H9 (cell line): ENCODE data around the gene EOMES. TPM values are rescaled to one million over a fixed set of nuclear protein-coding genes. Genes with fewer than 3 reads are reported as not detected.

ENCODE experiments used
- DNase-seq: peaks from one replicate; pipeline ENCODE4 v3.0.0-alpha.2; 2017
- H2AFZ ChIP-seq: one replicate; pipeline ENCODE4 v1.6.1; 2013; ENCODE audit warnings: mild to moderate bottlenecking, low read length, control low read depth, moderate library complexity
- H2AK5ac ChIP-seq: 2 replicates; pipeline ENCODE4 v1.6.1; 2013; ENCODE audit warnings: low read length, control low read depth, mixed read lengths; ENCODE audit not compliant: insufficient read length
- H2BK120ac ChIP-seq: one replicate; pipeline ENCODE4 v1.6.1; 2013; ENCODE audit warnings: low read depth, mild to moderate bottlenecking, low read length, control low read depth, inconsistent platforms; ENCODE audit not compliant: poor library complexity, severe bottlenecking
- H2BK12ac ChIP-seq: 2 replicates; pipeline ENCODE4 v1.6.1; 2013; ENCODE audit warnings: low read length, control low read depth, mixed read lengths, low read depth; ENCODE audit not compliant: insufficient read length
- H2BK15ac ChIP-seq: 2 replicates; pipeline ENCODE4 v1.6.1; 2013; ENCODE audit warnings: low read depth, low read length, control low read depth
- H2BK20ac ChIP-seq: one replicate; pipeline ENCODE4 v1.6.1; 2013; ENCODE audit warnings: low read depth, mild to moderate bottlenecking, low read length, control low read depth, inconsistent platforms; ENCODE audit not compliant: poor library complexity, severe bottlenecking
- H2BK5ac ChIP-seq: 2 replicates; pipeline ENCODE4 v1.6.1; 2013; ENCODE audit warnings: low read length, control low read depth, mixed read lengths; ENCODE audit not compliant: insufficient read length
- H3K14ac ChIP-seq: 2 replicates; pipeline ENCODE4 v1.6.1; 2013; ENCODE audit warnings: low read length, control low read depth; ENCODE audit not compliant: insufficient read depth
- H3K18ac ChIP-seq: 2 replicates; pipeline ENCODE4 v1.6.1; 2013; ENCODE audit warnings: low read depth, mild to moderate bottlenecking, mixed read lengths, low read length, control low read depth; ENCODE audit not compliant: insufficient read length
- H3K23ac ChIP-seq: 2 replicates; pipeline ENCODE4 v1.6.1; 2013; ENCODE audit warnings: low read length, control low read depth, mixed read lengths, low read depth; ENCODE audit not compliant: insufficient read length
- H3K23me2 ChIP-seq: 2 replicates; pipeline ENCODE4 v1.6.1; 2013; ENCODE audit warnings: low read depth, mild to moderate bottlenecking, mixed read lengths, low read length, control low read depth; ENCODE audit not compliant: insufficient read length, poor library complexity, severe bottlenecking
- H3K27ac ChIP-seq: 2 replicates; pipeline ENCODE4 v1.5.1; 2013; ENCODE audit warnings: low read length, control low read depth, mixed read lengths, low read depth; ENCODE audit not compliant: insufficient read length
- H3K27me3 ChIP-seq: 2 replicates; pipeline ENCODE4 v1.6.1; 2013; ENCODE audit warnings: low read length, control low read depth, inconsistent platforms; ENCODE audit not compliant: insufficient read depth
- H3K4ac ChIP-seq: 2 replicates; pipeline ENCODE4 v1.6.1; 2013; ENCODE audit warnings: low read depth, mild to moderate bottlenecking, control low read depth, inconsistent platforms, low read length, moderate library complexity
- H3K4me1 ChIP-seq: 2 replicates; pipeline ENCODE4 v1.6.1; 2013; ENCODE audit warnings: low read length, control low read depth, inconsistent platforms; ENCODE audit not compliant: insufficient read depth
- H3K4me2 ChIP-seq: 2 replicates; pipeline ENCODE4 v1.6.1; 2013; ENCODE audit warnings: low read length, control low read depth, mixed read lengths; ENCODE audit not compliant: insufficient read length, insufficient read depth
- H3K56ac ChIP-seq: 2 replicates; pipeline ENCODE4 v1.6.1; 2013; ENCODE audit warnings: low read depth, mild to moderate bottlenecking, mixed read lengths, low read length, control low read depth; ENCODE audit not compliant: insufficient read length
- H3K79me1 ChIP-seq: 2 replicates; pipeline ENCODE4 v1.6.1; 2013; ENCODE audit warnings: low read depth, mild to moderate bottlenecking, moderate library complexity, low read length, control low read depth, inconsistent platforms; ENCODE audit not compliant: insufficient read depth, poor library complexity, severe bottlenecking
- H3K79me2 ChIP-seq: 2 replicates; pipeline ENCODE4 v1.6.1; 2013; ENCODE audit warnings: low read length, control low read depth, inconsistent platforms; ENCODE audit not compliant: insufficient read depth
- H3K9ac ChIP-seq: 2 replicates; pipeline ENCODE4 v1.6.1; 2013; ENCODE audit warnings: low read length, control low read depth, mixed read lengths; ENCODE audit not compliant: insufficient read length; ENCODE audit errors: extremely low read depth
- H3K9me3 ChIP-seq: one replicate; pipeline ENCODE4 v1.6.1; 2013; ENCODE audit warnings: low read depth, low read length, inconsistent platforms; ENCODE audit not compliant: control insufficient read depth
- H3T11ph ChIP-seq: one replicate; pipeline ENCODE4 v1.6.1; 2013; ENCODE audit warnings: mild to moderate bottlenecking, low read length, control low read depth, inconsistent platforms
- H4K20me1 ChIP-seq: one replicate; pipeline ENCODE4 v1.6.1; 2013; ENCODE audit not compliant: control insufficient read depth, insufficient read length, insufficient read depth
- H4K5ac ChIP-seq: 2 replicates; pipeline ENCODE4 v1.6.1; 2013; ENCODE audit warnings: low read depth, mild to moderate bottlenecking, mixed read lengths, low read length, control low read depth; ENCODE audit not compliant: insufficient read length
- H4K8ac ChIP-seq: replicated peaks from 2 replicates; pipeline ENCODE4 v1.6.1; 2013; ENCODE audit warnings: low read length, control low read depth, mixed read lengths, low read depth; ENCODE audit not compliant: insufficient read length
- H4K91ac ChIP-seq: 2 replicates; pipeline ENCODE4 v1.6.1; 2013; ENCODE audit warnings: low read depth, mild to moderate bottlenecking, moderate library complexity, mixed read lengths, low read length, control low read depth; ENCODE audit not compliant: insufficient read length
- H3K27ac Mint-ChIP-seq, 3 experiments: 2 replicates in 2 of 3; 3 replicates in 1 of 3; pipeline ENCODE4 v1.8.0; 2020 to 2021; ENCODE audit warnings: mixed read lengths in 3 of 3, mild to moderate bottlenecking in 1 of 3, moderate library complexity in 1 of 3
- H3K27me3 Mint-ChIP-seq: 2 replicates; pipeline ENCODE4 v1.8.0; 2021; ENCODE audit warnings: low read depth, mild to moderate bottlenecking, moderate library complexity, mixed read lengths
- H3K36me3 Mint-ChIP-seq, 3 experiments: 2 replicates in 2 of 3; 3 replicates in 1 of 3; pipeline ENCODE4 v1.8.0; 2020 to 2021; ENCODE audit warnings: low read depth in 3 of 3, mixed read lengths in 3 of 3; ENCODE audit not compliant: insufficient read depth in 1 of 3
- H3K4me1 Mint-ChIP-seq, 2 experiments: 2 replicates each; pipeline ENCODE4 v1.8.0; 2020; ENCODE audit warnings: mixed read lengths in 2 of 2
- H3K4me3 Mint-ChIP-seq, 2 experiments: 2 replicates in 1 of 2; 3 replicates in 1 of 2; pipeline ENCODE4 v1.8.0; 2020 to 2021; ENCODE audit warnings: mild to moderate bottlenecking in 2 of 2, mixed read lengths in 2 of 2, moderate library complexity in 1 of 2
- H3K9me3 Mint-ChIP-seq, 2 experiments: 2 replicates in 1 of 2; 3 replicates in 1 of 2; pipeline ENCODE4 v1.8.0; 2020; ENCODE audit warnings: mild to moderate bottlenecking in 2 of 2, mixed read lengths in 2 of 2, moderate library complexity in 1 of 2
- WGBS: extraction: QIAGEN DNeasy Blood & Tissue Kit; methylation state at CpG from one replicate; pipeline ENCODE4 v1.1.7; 2013; ENCODE audit warnings: missing lambda C conversion rate, low lambda C conversion rate, mixed read lengths; ENCODE audit not compliant: insufficient read length; ENCODE audit errors: extremely low coverage; 5-methylcytosine and 5-hydroxymethylcytosine counted together
- total RNA-seq: library from RNA; stranded (reverse); gene quantifications from 2 replicates; pipeline ENCODE4 v1.2.1, GENCODE V29; 2021
- TF ChIP-seq, protein P1 (sequence below): fragments of 200-600 bp; sonication (generic); conservative IDR thresholded peaks from 3 replicates; pipeline ENCODE4 v1.8.0; 2021; ENCODE audit warnings: antibody characterized with exemption, mild to moderate bottlenecking

The EOMES gene
- total RNA-seq, 1 experiment from 2014 or later = 1.7 TPM

- Histone ChIP-seq H3K18ac (no peak overlapping the region), H3K27me3 (no peaks in the 10 kb centered on the region), H2BK20ac (no peak overlapping the region), H3K4ac (no peak overlapping the region), H3K14ac (no peak overlapping the region), H3K79me1 (no peaks in the 10 kb centered on the region), H3K9ac (no peak overlapping the region), H3K23ac (no peak overlapping the region), H3T11ph (no peak overlapping the region), H3K4me1 (no peaks in the 10 kb centered on the region), H4K20me1 (no peaks in the 10 kb centered on the region), H2AFZ (no peak overlapping the region), H2BK15ac (no peak overlapping the region), H3K9me3 (no peaks in the 10 kb centered on the region), H3K23me2 (no peaks in the 10 kb centered on the region), H4K8ac (no peak overlapping the region), H3K27ac (no peak overlapping the region), H2BK12ac (no peak overlapping the region), H3K4me2 (no peak overlapping the region), H3K79me2 (no peaks in the 10 kb centered on the region), H2BK120ac (no peak overlapping the region), H4K5ac (no peak overlapping the region), H2BK5ac (no peak overlapping the region), H4K91ac (no peak overlapping the region), H3K56ac (no peak overlapping the region), H2AK5ac (no peak overlapping the region)
- H3K27me3 Mint-ChIP-seq = peaks cover 39% of the 10 kb centered on the region
- no peaks in the 10 kb centered on the region for H3K4me1 Mint-ChIP-seq
- H3K9me3 Mint-ChIP-seq = peaks cover 0 to 5% of the 10 kb centered on the region in 2 experiments; a peak in 2 of 5 replicates
- no CpG with 5 or more reads among the region's 2 CpGs for WGBS
- peaks cover 0 to 5% (median 0%) of the 10 kb centered on the region in 3 experiments; a peak in 1 of 7 replicates for H3K36me3 Mint-ChIP-seq
- TF ChIP-seq, protein P1, sequence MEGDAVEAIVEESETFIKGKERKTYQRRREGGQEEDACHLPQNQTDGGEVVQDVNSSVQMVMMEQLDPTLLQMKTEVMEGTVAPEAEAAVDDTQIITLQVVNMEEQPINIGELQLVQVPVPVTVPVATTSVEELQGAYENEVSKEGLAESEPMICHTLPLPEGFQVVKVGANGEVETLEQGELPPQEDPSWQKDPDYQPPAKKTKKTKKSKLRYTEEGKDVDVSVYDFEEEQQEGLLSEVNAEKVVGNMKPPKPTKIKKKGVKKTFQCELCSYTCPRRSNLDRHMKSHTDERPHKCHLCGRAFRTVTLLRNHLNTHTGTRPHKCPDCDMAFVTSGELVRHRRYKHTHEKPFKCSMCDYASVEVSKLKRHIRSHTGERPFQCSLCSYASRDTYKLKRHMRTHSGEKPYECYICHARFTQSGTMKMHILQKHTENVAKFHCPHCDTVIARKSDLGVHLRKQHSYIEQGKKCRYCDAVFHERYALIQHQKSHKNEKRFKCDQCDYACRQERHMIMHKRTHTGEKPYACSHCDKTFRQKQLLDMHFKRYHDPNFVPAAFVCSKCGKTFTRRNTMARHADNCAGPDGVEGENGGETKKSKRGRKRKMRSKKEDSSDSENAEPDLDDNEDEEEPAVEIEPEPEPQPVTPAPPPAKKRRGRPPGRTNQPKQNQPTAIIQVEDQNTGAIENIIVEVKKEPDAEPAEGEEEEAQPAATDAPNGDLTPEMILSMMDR = no peak
- DNase-seq = no peak
- no peak overlapping the region for H3K4me3 Mint-ChIP-seq
- H3K27ac Mint-ChIP-seq = no peak overlapping the region
Observed at GRCh38 chr3:27740854-27741253, 18.7 kb upstream of the EOMES start.
